Activated T-helper 1 cell treated with anti-CD3 and anti-CD28 coated beads, Interleukin-12 subunit alpha, Interleukin-12 subunit beta, Interleukin-2, Interleukin-4 antibody, amounts not matched to agents 30 ng/mL and 10 ng/mL and 1 ng/mL, durations not matched to agents 14 hours and 24 hours and 36 hours (primary cell): ENCODE data around the gene MRPL10. TPM values are rescaled to one million over a fixed set of nuclear protein-coding genes. Genes with fewer than 3 reads are reported as not detected.

Source experiments
- DNase-seq: peaks from one replicate; pipeline ENCODE4 v3.0.0; 2021; ENCODE audit warnings: low spot score
- H3K27ac Mint-ChIP-seq: one replicate; pipeline ENCODE4 v1.8.0; 2021; ENCODE audit warnings: mild to moderate bottlenecking, mixed read lengths
- H3K27me3 Mint-ChIP-seq: one replicate; pipeline ENCODE4 v1.8.0; 2022; ENCODE audit warnings: mild to moderate bottlenecking, moderate library complexity, mixed read lengths; ENCODE audit not compliant: insufficient read depth
- H3K36me3 Mint-ChIP-seq: one replicate; pipeline ENCODE4 v1.8.0; 2021; ENCODE audit warnings: low read depth, mixed read lengths
- H3K4me1 Mint-ChIP-seq: one replicate; pipeline ENCODE4 v1.8.0; 2021; ENCODE audit warnings: low read depth, mixed read lengths
- H3K4me3 Mint-ChIP-seq: one replicate; pipeline ENCODE4 v1.8.0; 2021; ENCODE audit warnings: mild to moderate bottlenecking, moderate library complexity, mixed read lengths
- H3K9me3 Mint-ChIP-seq: one replicate; pipeline ENCODE4 v1.8.0; 2021; ENCODE audit warnings: mixed read lengths
- intact Hi-C: fragments of 100-400 bp; cut with micrococcal nuclease; formaldehyde crosslinking; loops from one replicate; pipeline ENCODE4 v1.15.1; 2024
- total RNA-seq: library from RNA; stranded (reverse); gene quantifications from 2 replicates; pipeline ENCODE4 v1.2.3, GENCODE V29; 2022

MRPL10 gene
- total RNA-seq, 1 donor from 2014 or later, result 56.9 TPM

GRCh38 chr17:47802341-47803022, 28.9 kb downstream of the MRPL10 start:
- H3K27ac Mint-ChIP-seq, result no peak overlapping the region
- H3K4me3 Mint-ChIP-seq, result no peak overlapping the region
- peaks cover 8% of the 10 kb centered on the region for H3K36me3 Mint-ChIP-seq
- H3K27me3 Mint-ChIP-seq, result peaks cover 7% of the 10 kb centered on the region
- H3K9me3 Mint-ChIP-seq, result no peaks in the 10 kb centered on the region
- intact Hi-C loops, result loop anchor here (1.0 kb wide), 3 partner anchors 26 to 138 kb away; no protein-coding TSS in a partner anchor
- H3K4me1 Mint-ChIP-seq, result peaks cover 6% of the 10 kb centered on the region
- peak; percentile 33 for DNase-seq

GRCh38 chr17:47801906-47802305, 29.4 kb downstream of the MRPL10 start:
- H3K4me3 Mint-ChIP-seq, result no peak overlapping the region
- peaks cover 7% of the 10 kb centered on the region for H3K27me3 Mint-ChIP-seq
- H3K36me3 Mint-ChIP-seq, result peaks cover 4% of the 10 kb centered on the region
- intact Hi-C loops, result loop anchor here (1.0 kb wide), 3 partner anchors 26 to 138 kb away; no protein-coding TSS in a partner anchor
- peaks cover 6% of the 10 kb centered on the region for H3K4me1 Mint-ChIP-seq
- H3K9me3 Mint-ChIP-seq, result no peaks in the 10 kb centered on the region
- no peak for DNase-seq
- no peak overlapping the region for H3K27ac Mint-ChIP-seq

GRCh38 chr17:47801176-47801765, 30.1 kb downstream of the MRPL10 start:
- H3K9me3 Mint-ChIP-seq, result no peaks in the 10 kb centered on the region
- H3K36me3 Mint-ChIP-seq, result no peaks in the 10 kb centered on the region
- peaks cover 6% of the 10 kb centered on the region for H3K4me1 Mint-ChIP-seq
- intact Hi-C loops, result no loop called here
- H3K27ac Mint-ChIP-seq, result no peak overlapping the region
- no peak overlapping the region for H3K4me3 Mint-ChIP-seq
- H3K27me3 Mint-ChIP-seq, result peaks cover 7% of the 10 kb centered on the region
- DNase-seq, result no peak

- H3K27ac Mint-ChIP-seq, result no peak overlapping the region
- peaks cover 7% of the 10 kb centered on the region for H3K27me3 Mint-ChIP-seq
- H3K9me3 Mint-ChIP-seq, result no peaks in the 10 kb centered on the region
- H3K4me3 Mint-ChIP-seq, result no peak overlapping the region
- no peaks in the 10 kb centered on the region for H3K36me3 Mint-ChIP-seq
- DNase-seq, result no peak
- peaks cover 6% of the 10 kb centered on the region for H3K4me1 Mint-ChIP-seq
- intact Hi-C loops, result no loop called here
Observed at GRCh38 chr17:47800686-47801085, 30.7 kb downstream of the MRPL10 start.

GRCh38 chr17:47797797-47798196, 33.5 kb downstream of the MRPL10 start:
- Mint-ChIP-seq H3K27me3 (peaks cover 23% of the 10 kb centered on the region), H3K9me3 (no peaks in the 10 kb centered on the region), H3K36me3 (no peaks in the 10 kb centered on the region), H3K4me1 (peaks cover 6% of the 10 kb centered on the region), H3K4me3 (no peak overlapping the region), H3K27ac (no peak overlapping the region)
- no peak for DNase-seq
- intact Hi-C loops, result no loop called here

GRCh38 chr17:47792979-47793378, 38.4 kb downstream of the MRPL10 start:
- Mint-ChIP-seq H3K4me3 (no peak overlapping the region), H3K9me3 (no peaks in the 10 kb centered on the region), H3K27me3 (peaks cover 53% of the 10 kb centered on the region), H3K27ac (no peak overlapping the region), H3K36me3 (no peaks in the 10 kb centered on the region), H3K4me1 (no peaks in the 10 kb centered on the region)
- intact Hi-C loops, result loop anchor here (5.0 kb wide), 1 partner anchor 51 kb away; no protein-coding TSS in a partner anchor
- DNase-seq, result no peak

GRCh38 chr17:47792457-47792856, 38.9 kb downstream of the MRPL10 start:
- H3K9me3 Mint-ChIP-seq, result no peaks in the 10 kb centered on the region
- H3K27ac Mint-ChIP-seq, result no peak overlapping the region
- H3K36me3 Mint-ChIP-seq, result no peaks in the 10 kb centered on the region
- H3K27me3 Mint-ChIP-seq, result peaks cover 56% of the 10 kb centered on the region
- intact Hi-C loops, result loop anchor here (5.0 kb wide), 1 partner anchor 50 kb away; no protein-coding TSS in a partner anchor
- no peaks in the 10 kb centered on the region for H3K4me1 Mint-ChIP-seq
- no peak overlapping the region for H3K4me3 Mint-ChIP-seq
- DNase-seq, result no peak

GRCh38 chr17:47791025-47791424, 40.3 kb downstream of the MRPL10 start:
- Mint-ChIP-seq H3K4me3 (peak overlapping the region; percentile 32), H3K27ac (no peak overlapping the region), H3K36me3 (no peaks in the 10 kb centered on the region), H3K27me3 (peaks cover 63% of the 10 kb centered on the region), H3K4me1 (no peaks in the 10 kb centered on the region), H3K9me3 (no peaks in the 10 kb centered on the region)
- intact Hi-C loops, result loop anchor here (5.0 kb wide), 1 partner anchor 49 kb away; no protein-coding TSS in a partner anchor
- no peak for DNase-seq

GRCh38 chr17:47789611-47790561, 41.5 kb downstream of the MRPL10 start:
- H3K9me3 Mint-ChIP-seq, result no peaks in the 10 kb centered on the region
- H3K4me3 Mint-ChIP-seq, result peak overlapping the region; percentile 64
- no peaks in the 10 kb centered on the region for H3K36me3 Mint-ChIP-seq
- H3K27ac Mint-ChIP-seq, result no peak overlapping the region
- no peaks in the 10 kb centered on the region for H3K4me1 Mint-ChIP-seq
- H3K27me3 Mint-ChIP-seq, result peaks cover 70% of the 10 kb centered on the region
- DNase-seq, result peak; percentile 44
- intact Hi-C loops, result loop anchor here (1.0 to 5.0 kb wide), 3 partner anchors 14 to 92 kb away; no protein-coding TSS in a partner anchor

GRCh38 chr17:47785538-47786123, 45.7 kb downstream of the MRPL10 start:
- no peaks in the 10 kb centered on the region for H3K4me1 Mint-ChIP-seq
- peaks cover 53% of the 10 kb centered on the region for H3K27me3 Mint-ChIP-seq
- no peak overlapping the region for H3K4me3 Mint-ChIP-seq
- H3K36me3 Mint-ChIP-seq, result no peaks in the 10 kb centered on the region
- H3K27ac Mint-ChIP-seq, result no peak overlapping the region
- DNase-seq, result no peak
- H3K9me3 Mint-ChIP-seq, result no peaks in the 10 kb centered on the region
- intact Hi-C loops, result loop anchor here (1.0 kb wide), 1 partner anchor 9 kb away; no protein-coding TSS in a partner anchor

- Mint-ChIP-seq H3K27me3 (peaks cover 57% of the 10 kb centered on the region), H3K4me1 (no peaks in the 10 kb centered on the region), H3K36me3 (no peaks in the 10 kb centered on the region), H3K4me3 (no peak overlapping the region), H3K27ac (no peak overlapping the region), H3K9me3 (no peaks in the 10 kb centered on the region)
- no peak for DNase-seq
- intact Hi-C loops, result no loop called here
Observed at GRCh38 chr17:47781397-47781796, 49.9 kb downstream of the MRPL10 start.

- Mint-ChIP-seq H3K4me3 (no peak overlapping the region), H3K4me1 (no peaks in the 10 kb centered on the region), H3K36me3 (no peaks in the 10 kb centered on the region), H3K27me3 (peaks cover 60% of the 10 kb centered on the region), H3K27ac (no peak overlapping the region), H3K9me3 (no peaks in the 10 kb centered on the region)
- DNase-seq, result no peak
- intact Hi-C loops, result loop anchor here (5.0 kb wide), 1 partner anchor 44 kb away; the partner anchor contains the start of gene OSBPL7
Observed at GRCh38 chr17:47778184-47778635, 53.1 kb downstream of the MRPL10 start.
